ENCODE results near the gene POLDIP3.

The POLDIP3 gene

GRCh38 chr22:42648368-42649245, 33.9 kb upstream of the POLDIP3 start (continued):
- TF ChIP-seq ZNF449 (tag by site-specific recombination; IDR thresholded peaks at IDR 0.05) (peak; percentile 70), ZNF121 (tag by site-specific recombination; IDR thresholded peaks at IDR 0.05) (0 out of 2 replicates have a peak, but pooled peaks have one; percentile 42), ZBTB49 (tag by site-specific recombination; IDR thresholded peaks at IDR 0.05; ENCODE audit: low read depth) (no peak), ZNF221 (tag by site-specific recombination; IDR thresholded peaks at IDR 0.05; ENCODE audit: borderline replicate concordance) (no peak), ZNF692 (tag by site-specific recombination; IDR thresholded peaks at IDR 0.05) (0 out of 2 replicates have a peak, but pooled peaks have one; percentile 49), ZNF202 (tag by site-specific recombination; IDR thresholded peaks at IDR 0.05; ENCODE audit: borderline replicate concordance) (no peak), ZNF26 (tag by site-specific recombination; IDR thresholded peaks at IDR 0.05) (no peak), ZNF24 (tag by site-specific recombination; IDR thresholded peaks at IDR 0.05) (no peak; the same call in 1 of the 2 replicates), ZBTB48 (tag by site-specific recombination; IDR thresholded peaks at IDR 0.05) (peak; percentile 67), ZNF114 (tag by site-specific recombination; IDR thresholded peaks at IDR 0.05) (no peak), ZNF324 (tag by site-specific recombination; IDR thresholded peaks at IDR 0.05) (no peak), ZNF280D (tag by site-specific recombination; IDR thresholded peaks at IDR 0.05) (no peak), ZNF555 (tag by site-specific recombination; conservative IDR thresholded peaks at IDR 0.05) (no peak), CTCF (tag by site-specific recombination; IDR thresholded peaks at IDR 0.05) (no peak; the same call in 1 of the 2 replicates), ZNF843 (tag by site-specific recombination; IDR thresholded peaks at IDR 0.05) (no peak), TSHZ1 (tag by site-specific recombination; IDR thresholded peaks at IDR 0.05; ENCODE audit: borderline replicate concordance) (no peak), ZNF629 (tag by site-specific recombination; IDR thresholded peaks at IDR 0.05) (no peak), ZNF785 (tag by site-specific recombination; IDR thresholded peaks at IDR 0.05) (peak; percentile 78; the same call in 1 of the 2 replicates), ZBTB21 (tag by site-specific recombination; IDR thresholded peaks at IDR 0.05) (no peak), ZNF16 (tag by site-specific recombination; IDR thresholded peaks at IDR 0.05; ENCODE audit: low read depth) (no peak; the same call in 1 of the 2 replicates), ZIC2 (tag by site-specific recombination; IDR thresholded peaks at IDR 0.05) (peak; percentile 67), ZNF274 (IDR thresholded peaks at IDR 0.05; ENCODE audit: low read length) (no peak), ZNF274 (tag by site-specific recombination; IDR thresholded peaks at IDR 0.05; ENCODE audit: borderline replicate concordance) (no peak)

Data from HEK293 (cell line).